Measurements from ENCODE around the gene COL13A1.

The COL13A1 gene

DNA sequence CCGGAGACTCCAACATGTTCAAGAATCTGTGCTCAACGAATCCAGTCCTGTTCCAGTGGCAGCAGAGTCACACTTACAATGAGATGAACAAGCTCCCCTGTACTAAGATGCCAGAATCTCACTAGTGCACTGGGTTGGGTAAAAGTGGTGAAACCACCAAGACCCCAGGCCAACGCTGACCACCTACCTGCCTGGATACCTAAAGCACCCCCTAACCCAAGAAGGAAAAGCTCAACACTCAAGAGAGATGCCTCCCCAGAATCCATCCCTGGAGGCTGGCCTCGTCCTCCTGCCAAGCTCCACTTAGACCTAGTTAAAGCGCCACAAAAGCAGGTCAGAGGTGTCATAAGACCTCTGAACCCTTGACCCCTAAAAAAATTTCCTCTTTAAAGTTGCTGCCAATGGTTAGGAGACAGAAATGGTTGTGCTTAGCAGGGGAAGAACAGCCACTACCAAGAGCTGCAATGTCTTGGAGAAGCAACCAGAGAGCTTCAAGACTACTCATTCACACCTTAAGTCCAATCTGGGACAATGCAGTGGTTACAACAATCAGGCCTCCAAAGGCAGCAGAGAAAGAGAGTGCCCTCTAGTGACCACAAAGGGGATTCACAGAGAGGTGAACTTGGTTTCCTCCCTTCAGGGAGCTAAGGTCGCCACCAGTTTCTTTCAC is 156.3 kb downstream of the COL13A1 start:
- H3K4me1 Mint-ChIP-seq (ENCODE audit: low read depth in 2 of 2): peaks cover 0 to 7% of the 10 kb centered on the region in 2 donors
- no peaks in the 10 kb centered on the region for H3K9me3 Mint-ChIP-seq
- peaks cover 27 to 71% of the 10 kb centered on the region in 2 donors for H3K27me3 Mint-ChIP-seq
- no peak overlapping the region for H3K27ac Mint-ChIP-seq
- peak in 2 of 3 experiments; percentile 5 to 22 for DNase-seq
- peak; percentile 58 for ATAC-seq (replicated peaks)
- peaks cover 3% of the 10 kb centered on the region for H3K36me3 Mint-ChIP-seq (ENCODE audit: insufficient read depth)
- no peak overlapping the region for H3K4me3 Mint-ChIP-seq

DNA sequence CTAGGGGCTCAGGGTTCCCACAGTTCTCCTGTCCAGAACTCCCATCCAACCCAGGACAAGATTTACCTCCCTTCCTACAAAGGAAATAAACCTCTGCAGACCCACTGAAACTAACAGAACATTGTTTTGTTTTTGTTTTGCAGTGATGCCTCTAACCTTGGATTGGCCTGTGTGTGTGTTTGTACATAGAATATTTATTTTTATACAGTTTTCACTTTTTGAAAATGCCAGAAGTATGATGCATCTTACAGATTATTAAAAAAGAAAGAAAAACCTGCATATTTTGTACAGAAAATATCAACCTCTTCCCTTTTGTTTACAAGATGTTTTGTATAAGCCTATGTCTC is 156.8 kb downstream of the COL13A1 start:
- peaks cover 0 to 7% of the 10 kb centered on the region in 2 donors for H3K4me1 Mint-ChIP-seq (ENCODE audit: low read depth in 2 of 2)
- DNase-seq: no peak
- no peaks in the 10 kb centered on the region for H3K9me3 Mint-ChIP-seq
- H3K4me3 Mint-ChIP-seq: no peak overlapping the region
- no peak for ATAC-seq (replicated peaks)
- peaks cover 32 to 76% of the 10 kb centered on the region in 2 donors for H3K27me3 Mint-ChIP-seq
- H3K36me3 Mint-ChIP-seq (ENCODE audit: insufficient read depth): peaks cover 3% of the 10 kb centered on the region
- no peak overlapping the region for H3K27ac Mint-ChIP-seq

DNA sequence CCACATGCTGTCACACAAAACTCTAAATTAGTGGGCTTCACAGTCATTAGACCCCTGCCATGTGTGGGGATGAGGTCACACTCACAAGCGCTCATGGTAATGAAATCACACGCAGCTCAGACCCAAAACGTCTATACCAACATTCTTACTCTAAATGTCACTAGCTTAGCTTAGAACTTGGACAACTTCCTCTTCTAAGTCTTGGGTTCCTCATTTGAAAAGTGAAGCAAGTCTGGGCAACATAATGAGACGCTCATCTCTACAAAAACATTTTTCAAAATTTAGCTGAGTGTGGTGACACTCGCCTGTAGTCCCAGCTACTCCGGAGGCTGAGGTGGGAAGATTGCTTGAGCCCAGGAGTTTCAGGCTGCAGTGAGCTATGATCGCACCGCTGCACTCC is 158.2 kb downstream of the COL13A1 start:
- H3K4me3 Mint-ChIP-seq: no peak overlapping the region
- no peaks in the 10 kb centered on the region for H3K9me3 Mint-ChIP-seq
- no peak overlapping the region for H3K27ac Mint-ChIP-seq
- peaks cover 0 to 7% of the 10 kb centered on the region in 2 donors for H3K4me1 Mint-ChIP-seq (ENCODE audit: low read depth in 2 of 2)
- DNase-seq (no peak), ATAC-seq (replicated peaks) (no peak)
- no peaks in the 10 kb centered on the region for H3K36me3 Mint-ChIP-seq (ENCODE audit: insufficient read depth)
- H3K27me3 Mint-ChIP-seq: peaks cover 36 to 80% of the 10 kb centered on the region in 2 donors

DNA sequence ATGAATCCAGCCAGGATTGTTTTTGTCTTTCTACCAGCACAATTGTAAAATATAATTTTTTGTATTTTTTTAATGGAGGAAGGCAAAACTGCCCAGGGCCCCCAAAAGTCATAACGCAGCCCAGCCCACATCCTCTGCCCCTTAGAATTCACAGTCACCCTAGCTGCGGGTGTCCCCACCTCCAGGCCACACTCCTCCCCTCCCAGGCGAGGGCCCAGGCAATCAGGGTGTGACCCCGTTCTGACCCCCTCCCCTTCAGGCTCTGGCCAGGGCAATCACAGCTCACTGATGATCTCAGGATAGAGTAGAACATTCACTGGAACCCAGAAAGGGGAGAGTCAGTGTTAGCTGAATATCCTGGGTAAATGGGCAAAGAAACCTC is 158.9 kb downstream of the COL13A1 start:
- ATAC-seq (replicated peaks): no peak
- H3K4me3 Mint-ChIP-seq: no peak overlapping the region
- H3K36me3 Mint-ChIP-seq (ENCODE audit: insufficient read depth): no peaks in the 10 kb centered on the region
- H3K27ac Mint-ChIP-seq: no peak overlapping the region
- no peak for DNase-seq
- no peaks in the 10 kb centered on the region for H3K9me3 Mint-ChIP-seq
- H3K27me3 Mint-ChIP-seq: peaks cover 40 to 80% of the 10 kb centered on the region in 2 donors
- H3K4me1 Mint-ChIP-seq (ENCODE audit: low read depth in 2 of 2): peaks cover 0 to 7% of the 10 kb centered on the region in 2 donors

DNA sequence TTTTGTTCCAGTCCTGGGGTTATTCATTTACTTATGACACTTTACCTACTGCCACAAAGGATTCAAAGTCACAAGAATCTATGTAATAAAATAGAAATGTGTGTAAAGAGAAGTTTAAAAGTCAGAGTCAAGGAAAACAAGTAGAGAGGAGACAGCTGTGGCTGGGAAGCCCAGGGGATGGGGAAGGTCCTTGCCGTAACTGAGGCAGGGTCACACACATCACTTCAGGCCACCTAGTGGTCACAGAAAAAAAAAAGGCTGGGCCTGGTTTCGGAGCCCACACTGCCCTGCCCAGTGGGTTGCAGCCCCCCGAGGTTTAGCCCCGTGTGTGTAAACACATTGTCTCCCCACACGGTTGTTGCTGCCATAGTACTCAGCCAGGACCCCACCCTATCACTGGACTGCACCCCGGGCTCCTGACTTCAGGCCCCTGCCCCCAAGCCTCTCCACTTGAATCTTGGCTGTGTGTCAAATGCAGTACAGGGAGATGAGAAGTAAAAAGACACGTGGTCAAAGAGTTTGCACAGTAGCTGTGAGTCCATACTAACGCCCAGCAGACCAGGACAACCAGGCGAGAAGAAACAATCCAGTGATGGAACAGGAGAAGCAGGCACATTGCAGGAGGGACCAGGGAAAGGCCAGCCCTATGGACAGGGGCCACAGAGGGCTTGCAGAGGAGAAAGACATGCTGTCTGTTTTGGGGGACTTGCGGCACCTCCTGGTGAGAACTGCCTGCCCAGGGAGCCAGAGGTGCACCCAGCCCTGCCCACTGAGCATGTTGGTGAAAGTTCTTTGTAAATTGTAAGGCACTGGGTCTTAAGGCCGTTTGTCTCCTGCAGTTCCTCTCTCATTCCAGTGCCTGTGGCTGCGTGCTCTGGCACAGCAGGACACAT is 159.5 kb downstream of the COL13A1 start:
- H3K27me3 Mint-ChIP-seq: peaks cover 45 to 80% of the 10 kb centered on the region in 2 donors
- H3K4me3 Mint-ChIP-seq: no peak overlapping the region
- no peaks in the 10 kb centered on the region for H3K36me3 Mint-ChIP-seq (ENCODE audit: insufficient read depth)
- peaks cover 0 to 7% of the 10 kb centered on the region in 2 donors for H3K4me1 Mint-ChIP-seq (ENCODE audit: low read depth in 2 of 2)
- ATAC-seq (replicated peaks): no peak
- H3K27ac Mint-ChIP-seq: no peak overlapping the region
- DNase-seq: no peak
- H3K9me3 Mint-ChIP-seq: no peaks in the 10 kb centered on the region

DNA sequence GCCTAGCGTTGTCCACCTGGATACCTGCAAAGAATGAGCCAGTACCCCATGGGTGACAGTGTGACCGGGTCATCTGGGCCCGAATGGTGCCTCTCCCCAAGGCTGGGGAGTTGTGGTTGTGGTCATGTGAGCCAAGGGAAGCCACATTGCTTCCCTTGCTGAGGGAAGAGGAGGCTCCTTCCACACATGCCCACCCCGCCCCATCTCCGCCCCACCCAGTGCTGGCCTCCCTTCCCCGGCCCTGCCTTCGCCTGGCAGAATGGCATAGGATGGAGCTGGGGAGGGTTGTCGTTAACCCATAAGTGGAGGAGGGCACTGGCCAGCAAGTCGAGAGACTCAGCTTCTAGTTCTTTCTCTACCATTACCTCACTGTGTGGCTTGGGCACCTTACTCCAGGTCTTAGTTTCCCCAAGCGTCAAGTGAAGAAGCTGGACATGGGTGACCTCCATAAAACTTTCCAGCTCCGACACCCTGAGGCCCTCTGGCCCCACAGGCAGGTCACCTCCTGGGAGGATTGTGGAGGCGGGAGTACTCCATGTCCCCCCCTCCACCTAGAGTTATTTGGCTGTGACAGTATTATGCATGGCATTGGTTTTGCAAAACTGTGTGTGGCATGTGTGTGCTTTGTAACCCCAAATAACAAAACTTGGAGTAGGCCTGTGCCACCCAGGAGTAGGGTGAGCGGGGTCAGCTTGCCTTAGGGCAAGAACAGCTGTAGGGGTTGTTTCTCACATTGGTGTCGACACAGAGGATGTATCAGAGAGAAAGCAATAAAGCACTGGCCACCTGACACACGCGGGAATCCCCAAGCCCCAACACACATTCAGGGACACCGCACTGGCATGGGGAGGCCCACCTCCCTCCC is 160.4 kb downstream of the COL13A1 start:
- H3K9me3 Mint-ChIP-seq: no peaks in the 10 kb centered on the region
- H3K27me3 Mint-ChIP-seq: peaks cover 54 to 80% of the 10 kb centered on the region in 2 donors
- DNase-seq: no peak
- no peak for ATAC-seq (replicated peaks)
- H3K36me3 Mint-ChIP-seq (ENCODE audit: insufficient read depth): no peaks in the 10 kb centered on the region
- H3K27ac Mint-ChIP-seq: no peak overlapping the region
- no peak overlapping the region for H3K4me3 Mint-ChIP-seq
- peaks cover 0 to 7% of the 10 kb centered on the region in 2 donors for H3K4me1 Mint-ChIP-seq (ENCODE audit: low read depth in 2 of 2)

DNA sequence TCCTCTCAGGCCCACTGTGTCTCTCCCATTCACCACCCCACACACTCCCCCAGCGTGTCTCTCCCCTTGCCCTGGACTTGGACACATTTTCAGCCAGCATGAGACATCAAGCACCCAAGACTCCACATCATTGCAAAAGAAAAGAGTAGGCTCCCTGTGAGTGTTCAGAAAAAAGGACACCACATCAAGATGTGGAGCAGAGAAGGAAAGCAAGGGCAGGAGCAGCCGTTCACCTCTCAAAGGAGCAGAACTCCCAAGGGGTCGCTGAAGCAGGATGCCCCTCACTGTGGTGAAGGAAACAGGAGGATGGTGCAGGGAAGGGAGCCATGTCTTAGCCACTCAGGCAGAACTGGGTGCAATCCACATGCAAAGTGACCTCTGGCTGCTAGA is 161.0 kb downstream of the COL13A1 start:
- DNase-seq (no peak), ATAC-seq (replicated peaks) (no peak)
- Mint-ChIP-seq H3K9me3 (no peaks in the 10 kb centered on the region), H3K4me1 (ENCODE audit: low read depth in 2 of 2) (peaks cover 0 to 4% of the 10 kb centered on the region in 2 donors), H3K36me3 (ENCODE audit: insufficient read depth) (no peaks in the 10 kb centered on the region), H3K27me3 (peaks cover 49 to 74% of the 10 kb centered on the region in 2 donors), H3K27ac (no peak overlapping the region), H3K4me3 (no peak overlapping the region)

DNA sequence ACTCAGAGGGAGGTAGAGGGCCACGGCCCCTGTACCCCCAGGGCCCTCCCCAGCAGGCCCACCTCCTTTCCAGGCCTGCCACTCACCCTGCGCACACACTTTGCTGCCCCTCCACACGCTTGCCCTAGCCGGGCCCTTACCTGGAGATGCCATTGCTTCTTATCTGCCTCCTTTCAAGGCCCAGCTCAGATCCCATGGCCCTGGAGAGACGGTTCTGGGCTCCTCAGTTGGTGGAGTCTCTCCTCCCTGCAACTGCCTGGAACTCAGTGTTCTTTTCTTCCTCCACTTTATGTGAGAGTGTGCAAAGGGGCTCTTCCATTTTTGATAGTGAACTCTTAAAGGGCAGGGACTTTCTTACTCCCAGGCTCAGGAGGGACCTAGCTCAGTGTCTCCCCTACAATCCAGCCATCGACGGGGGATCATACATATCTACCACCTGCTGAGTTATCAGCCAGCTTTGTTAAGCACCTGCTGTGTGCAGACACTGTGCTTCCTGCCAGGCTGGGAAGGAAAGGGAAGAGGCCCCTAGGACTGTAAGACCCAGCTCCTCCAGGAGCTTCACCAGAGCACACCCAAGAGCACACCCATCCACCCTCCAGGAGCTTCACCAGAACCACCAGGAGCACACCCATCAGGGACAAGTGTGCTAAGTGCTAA is 161.6 kb downstream of the COL13A1 start:
- Mint-ChIP-seq H3K4me3 (no peak overlapping the region), H3K9me3 (no peaks in the 10 kb centered on the region), H3K4me1 (ENCODE audit: low read depth in 2 of 2) (peaks cover 0 to 4% of the 10 kb centered on the region in 2 donors), H3K36me3 (ENCODE audit: insufficient read depth) (no peaks in the 10 kb centered on the region), H3K27ac (no peak overlapping the region), H3K27me3 (peaks cover 49 to 74% of the 10 kb centered on the region in 2 donors)
- DNase-seq (no peak), ATAC-seq (replicated peaks) (no peak)

DNA sequence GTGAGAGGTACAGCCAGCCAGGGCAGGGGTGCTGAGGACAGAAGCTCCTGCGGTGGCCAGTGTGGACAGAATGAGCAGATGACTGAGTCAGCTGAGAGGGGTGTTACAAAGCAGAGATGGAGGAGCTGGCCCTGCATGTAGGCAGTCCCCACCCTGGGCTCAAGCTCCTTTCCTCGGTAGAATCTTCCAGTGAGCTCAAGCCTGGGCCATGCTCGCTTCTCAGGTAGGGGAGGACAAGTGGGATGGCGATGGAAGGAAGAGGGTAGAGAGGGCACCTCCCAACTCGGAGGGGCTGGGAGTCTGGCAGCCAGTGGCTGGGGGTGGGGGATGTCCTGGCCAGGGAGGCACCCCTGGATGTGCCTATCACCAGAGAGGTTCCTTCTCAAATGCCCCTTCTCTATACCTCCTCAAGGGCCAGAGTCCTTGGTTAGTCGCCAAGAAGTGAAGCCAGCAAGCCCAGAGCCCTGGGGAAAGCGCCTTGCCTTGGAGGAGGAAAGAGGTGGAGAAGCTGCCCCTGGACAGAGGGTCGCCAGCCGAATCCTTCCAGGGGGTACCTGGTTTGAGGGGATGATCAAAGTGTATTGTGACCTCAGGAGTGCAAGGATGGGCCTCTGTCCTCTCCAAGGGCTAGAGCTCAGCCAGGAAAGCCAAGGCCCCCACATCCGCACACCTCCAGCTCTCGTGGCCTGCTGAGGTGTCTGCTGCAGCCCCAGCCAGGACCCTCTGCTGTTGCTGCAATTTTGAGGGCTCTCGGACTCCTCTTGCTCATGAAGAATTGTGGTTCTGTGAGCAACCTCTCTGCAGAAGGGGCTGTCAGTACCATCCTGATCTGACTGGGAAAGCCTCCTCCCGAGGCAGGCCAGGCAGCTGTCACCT is 162.4 kb downstream of the COL13A1 start:
- no peak overlapping the region for H3K27ac Mint-ChIP-seq
- no peak overlapping the region for H3K4me3 Mint-ChIP-seq
- peaks cover 0 to 4% of the 10 kb centered on the region in 2 donors for H3K4me1 Mint-ChIP-seq (ENCODE audit: low read depth in 2 of 2)
- ATAC-seq (replicated peaks) (no peak), DNase-seq (no peak)
- H3K9me3 Mint-ChIP-seq: no peaks in the 10 kb centered on the region
- peaks cover 53 to 79% of the 10 kb centered on the region in 2 donors for H3K27me3 Mint-ChIP-seq
- no peaks in the 10 kb centered on the region for H3K36me3 Mint-ChIP-seq (ENCODE audit: insufficient read depth)

DNA sequence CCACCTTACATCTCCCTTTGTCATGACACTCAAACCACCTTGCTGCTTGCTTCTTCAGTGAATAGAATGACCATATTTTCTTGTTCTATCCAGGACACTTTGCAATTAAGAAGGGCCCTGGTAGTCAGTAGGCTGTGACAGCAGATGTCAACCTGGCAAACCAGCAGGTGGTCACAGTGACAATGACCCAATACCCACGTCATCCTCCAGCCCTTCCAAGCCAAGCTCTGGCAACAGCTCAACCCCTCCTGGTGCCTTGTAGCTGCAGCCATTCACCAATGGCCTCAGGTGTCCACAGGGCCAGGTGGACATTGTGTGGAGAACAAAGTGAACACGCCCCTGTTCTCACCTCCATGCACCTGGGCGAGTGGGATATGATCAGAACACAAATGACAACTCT is 163.4 kb downstream of the COL13A1 start:
- H3K4me1 Mint-ChIP-seq (ENCODE audit: low read depth in 2 of 2): peaks cover 0 to 4% of the 10 kb centered on the region in 2 donors
- no peak overlapping the region for H3K4me3 Mint-ChIP-seq
- no peak for ATAC-seq (replicated peaks)
- DNase-seq: no peak
- H3K9me3 Mint-ChIP-seq: no peaks in the 10 kb centered on the region
- peaks cover 53 to 79% of the 10 kb centered on the region in 2 donors for H3K27me3 Mint-ChIP-seq
- no peaks in the 10 kb centered on the region for H3K36me3 Mint-ChIP-seq (ENCODE audit: insufficient read depth)
- H3K27ac Mint-ChIP-seq: no peak overlapping the region

DNA sequence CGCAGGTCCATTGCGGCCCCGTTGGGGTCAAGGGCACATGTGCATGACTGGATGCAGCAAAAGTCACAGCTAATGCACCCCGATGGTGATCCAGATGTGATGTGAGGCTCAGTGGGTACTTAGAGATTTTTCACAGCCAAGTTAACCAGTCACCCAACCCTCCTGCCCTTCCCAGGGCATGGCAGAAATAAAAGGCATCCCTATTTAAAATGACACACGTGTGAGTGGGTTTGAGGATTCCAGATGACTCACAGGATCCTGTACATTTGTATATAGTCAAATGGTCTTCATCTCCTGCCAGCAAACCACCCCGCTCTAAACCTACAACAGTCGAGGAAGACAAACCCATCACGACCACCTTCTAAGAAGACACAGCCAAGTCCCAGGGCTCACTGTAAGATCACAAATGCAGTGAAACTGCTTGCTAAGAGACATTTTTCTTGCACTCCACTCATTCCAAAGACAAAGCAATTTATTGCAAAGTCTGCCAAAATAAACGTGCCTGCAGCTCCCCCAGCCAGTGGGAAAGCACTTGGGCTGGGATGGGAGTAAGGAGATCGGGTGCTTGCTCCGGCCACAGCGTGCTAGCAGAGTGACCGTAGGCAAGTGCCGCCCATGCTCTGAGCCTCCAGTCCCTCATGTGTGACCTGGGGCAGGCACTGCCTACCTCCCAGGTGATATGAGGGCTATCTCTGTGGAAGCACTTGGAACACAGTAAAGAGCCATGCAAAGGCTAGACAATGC is 164.4 kb downstream of the COL13A1 start:
- H3K27me3 Mint-ChIP-seq: peaks cover 48 to 77% of the 10 kb centered on the region in 2 donors
- H3K9me3 Mint-ChIP-seq: no peaks in the 10 kb centered on the region
- H3K4me3 Mint-ChIP-seq: no peak overlapping the region
- H3K4me1 Mint-ChIP-seq (ENCODE audit: low read depth in 2 of 2): peaks cover 0 to 4% of the 10 kb centered on the region in 2 donors
- DNase-seq (no peak), ATAC-seq (replicated peaks) (no peak)
- no peak overlapping the region for H3K27ac Mint-ChIP-seq
- no peaks in the 10 kb centered on the region for H3K36me3 Mint-ChIP-seq (ENCODE audit: insufficient read depth)

DNA sequence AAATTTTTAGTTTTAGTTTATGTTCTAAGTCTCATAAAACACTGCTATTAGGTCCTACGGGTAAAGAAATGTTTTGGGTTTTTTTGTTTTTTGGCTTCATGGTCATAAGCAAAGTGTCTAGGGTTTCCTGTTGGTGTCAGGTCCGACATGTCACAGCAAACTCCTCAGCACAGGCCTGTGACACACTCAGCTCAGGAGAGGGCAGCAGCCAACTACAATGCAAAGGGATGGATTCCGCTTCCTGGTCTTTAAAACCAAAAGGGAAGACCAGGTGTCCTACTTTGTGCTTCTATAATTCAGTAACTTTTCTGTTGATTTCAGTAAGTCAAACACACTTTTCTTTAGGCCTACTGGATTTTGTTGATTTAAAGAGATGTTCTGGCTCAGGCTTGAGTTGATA is 167.1 kb downstream of the COL13A1 start:
- Mint-ChIP-seq H3K27me3 (peaks cover 41 to 69% of the 10 kb centered on the region in 2 donors), H3K4me3 (no peak overlapping the region), H3K36me3 (ENCODE audit: insufficient read depth) (no peaks in the 10 kb centered on the region), H3K4me1 (ENCODE audit: low read depth in 2 of 2) (no peaks in the 10 kb centered on the region), H3K27ac (no peak overlapping the region), H3K9me3 (no peaks in the 10 kb centered on the region)
- DNase-seq: no peak
- ATAC-seq (replicated peaks): no peak
